B cell (primary cell): ENCODE results near the gene ZNF428.

Source experiments
- CTCF ChIP-seq: fragments of 200-600 bp; IDR thresholded peaks from one replicate; pipeline ENCODE4 v1.8.0; 2022; ENCODE audit warnings: antibody characterized with exemption, mild to moderate bottlenecking
- EZH2 ChIP-seq: IDR thresholded peaks from 2 replicates; pipeline ENCODE4 v1.6.1; 2012; ENCODE audit warnings: borderline replicate concordance, low read depth, mild to moderate bottlenecking, moderate library complexity, low read length; ENCODE audit not compliant: insufficient read depth, poor library complexity, severe bottlenecking

GRCh38 chr19:43574424-43575155 lies 44.8 kb downstream of the ZNF428 start:
- TF ChIP-seq CTCF (no peak), EZH2 (no peak)
